HG03025 (cell line): Measurements from ENCODE around the gene CDH13.

Experiments used
- ATAC-seq: cut with Tn5 transposase; IDR thresholded peaks from one replicate; pipeline ENCODE4 v1.9.1; 2021; ENCODE audit warnings: mild to moderate bottlenecking, moderate library complexity; ENCODE audit not compliant: unreplicated experiment, low FRiP score

The CDH13 gene

DNA sequence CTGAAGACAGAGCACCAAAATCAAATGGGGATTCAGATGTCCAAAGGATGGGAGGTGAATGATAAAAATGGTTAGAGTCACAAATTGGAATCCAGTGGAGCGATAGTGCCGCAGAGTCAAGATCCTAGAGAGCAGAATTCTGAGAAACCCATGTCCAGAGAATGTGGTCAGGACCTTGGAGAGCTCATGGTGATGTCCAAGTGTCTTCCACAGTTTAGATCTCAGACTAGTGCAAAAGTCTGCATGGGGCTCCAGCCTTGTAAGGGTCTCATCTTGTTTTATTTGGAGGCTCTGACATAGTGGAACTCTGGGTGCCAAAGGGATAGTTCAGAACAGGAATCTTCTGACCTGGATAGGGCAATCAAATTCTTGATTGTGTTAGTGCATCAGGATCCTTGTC lies 935.1 kb downstream of the CDH13 start:
- ATAC-seq, result no peak

DNA sequence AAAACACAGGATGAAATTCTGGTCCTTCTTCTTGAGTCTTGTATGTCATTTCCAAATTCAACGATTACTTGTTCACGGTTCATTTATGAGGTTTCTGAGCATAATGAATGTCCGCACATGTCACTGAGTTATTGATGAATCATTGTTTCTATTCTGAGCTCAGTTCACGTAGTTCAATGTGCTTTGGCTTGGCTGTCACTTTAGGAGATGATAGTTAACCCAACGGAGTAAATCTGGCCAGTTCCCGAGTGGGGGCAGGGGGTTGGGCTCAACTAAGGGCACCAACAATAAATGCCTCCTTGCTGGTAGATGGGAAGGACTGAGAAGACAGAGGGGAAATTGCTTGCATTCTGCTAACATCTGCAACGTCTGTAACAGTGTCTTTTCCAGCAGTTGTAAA lies 941.6 kb downstream of the CDH13 start:
- no peak for ATAC-seq

DNA sequence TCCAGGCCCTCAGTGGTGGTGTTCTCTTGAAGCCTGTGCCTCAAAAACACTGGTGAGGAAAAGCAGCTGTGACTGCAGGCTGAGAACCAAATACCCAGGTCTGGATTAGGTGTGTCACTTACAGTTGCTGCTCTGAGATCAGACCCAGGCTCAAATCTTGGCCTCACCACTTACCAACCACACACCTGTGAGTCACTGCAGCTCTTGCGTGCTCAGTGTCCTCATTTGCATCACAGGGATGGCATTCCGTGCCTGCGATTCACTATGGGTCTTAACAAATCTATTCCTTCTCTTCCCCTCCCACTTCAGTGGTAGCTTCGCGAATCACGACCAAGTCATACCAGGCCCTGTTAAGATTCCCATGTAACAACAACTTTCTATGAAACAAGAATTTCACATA lies 947.6 kb downstream of the CDH13 start:
- no peak for ATAC-seq

DNA sequence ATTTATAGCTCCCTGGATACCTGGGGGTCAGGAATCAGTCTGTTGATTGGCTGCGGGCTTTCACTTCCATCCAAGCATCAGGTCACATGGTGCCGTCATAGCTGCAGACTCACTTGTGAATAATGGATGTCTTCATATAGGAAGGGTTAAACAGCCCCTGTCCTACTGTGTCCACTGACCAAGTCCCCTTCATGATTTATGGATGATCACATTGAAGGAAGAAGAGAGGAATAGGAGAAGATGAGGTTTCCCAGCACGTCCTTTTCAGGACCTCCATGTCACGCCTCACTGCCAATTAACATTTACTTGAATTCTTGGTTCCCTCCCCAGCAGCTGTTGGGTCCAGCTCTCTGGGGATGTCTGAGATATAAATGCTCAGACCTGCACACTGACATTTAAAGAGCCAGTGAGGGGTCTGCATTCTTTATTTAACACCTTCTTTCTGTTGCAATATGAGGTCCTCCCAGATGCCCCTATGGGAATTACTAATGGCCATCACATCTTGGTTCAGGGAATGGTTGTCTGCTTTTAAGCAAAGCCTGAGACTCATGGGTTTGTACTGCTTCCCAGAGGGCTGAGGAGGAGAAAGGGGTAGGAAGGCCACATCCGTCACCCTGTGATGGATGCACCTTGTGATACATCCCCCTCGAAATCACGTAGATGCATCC lies 950.4 kb downstream of the CDH13 start:
- no peak for ATAC-seq

DNA sequence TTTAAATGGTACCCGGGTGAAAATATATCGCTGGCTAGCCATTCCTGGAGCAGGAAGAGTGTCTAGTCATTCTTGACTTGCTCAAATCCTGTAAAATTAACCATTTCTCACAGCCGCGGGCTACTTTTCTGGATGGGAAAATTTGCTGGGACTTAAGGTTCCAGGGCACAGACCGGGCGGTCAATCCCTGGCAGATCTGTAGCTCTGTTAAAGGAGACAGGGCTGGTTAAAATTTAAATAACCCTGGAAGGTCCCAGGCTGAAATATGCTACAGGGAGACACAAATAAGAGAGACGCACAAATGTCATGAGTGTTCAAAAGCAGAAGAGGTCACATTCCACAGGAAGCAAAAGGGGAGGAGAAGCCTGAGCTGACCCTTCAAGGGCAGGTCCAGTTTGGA lies 951.4 kb downstream of the CDH13 start:
- ATAC-seq, result no peak

DNA sequence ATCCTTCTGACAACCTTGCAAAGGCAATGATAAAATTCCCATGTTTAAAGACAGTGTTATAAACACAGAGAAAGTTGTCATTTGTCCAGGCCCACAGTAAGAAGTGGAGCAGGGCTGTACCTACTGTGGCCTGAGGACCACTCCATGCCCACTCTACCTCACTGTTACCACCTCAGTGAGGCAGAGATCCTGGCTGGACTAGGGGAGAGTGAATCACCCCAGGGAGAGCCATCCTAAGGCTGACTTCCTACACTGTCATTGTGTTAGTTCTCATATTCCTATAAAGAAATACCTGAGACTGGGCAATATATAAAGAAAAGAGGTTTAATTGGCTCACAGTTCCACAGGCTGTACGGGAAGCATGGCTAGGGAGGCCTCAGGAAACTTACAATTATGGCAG lies 952.3 kb downstream of the CDH13 start:
- ATAC-seq, result no peak

DNA sequence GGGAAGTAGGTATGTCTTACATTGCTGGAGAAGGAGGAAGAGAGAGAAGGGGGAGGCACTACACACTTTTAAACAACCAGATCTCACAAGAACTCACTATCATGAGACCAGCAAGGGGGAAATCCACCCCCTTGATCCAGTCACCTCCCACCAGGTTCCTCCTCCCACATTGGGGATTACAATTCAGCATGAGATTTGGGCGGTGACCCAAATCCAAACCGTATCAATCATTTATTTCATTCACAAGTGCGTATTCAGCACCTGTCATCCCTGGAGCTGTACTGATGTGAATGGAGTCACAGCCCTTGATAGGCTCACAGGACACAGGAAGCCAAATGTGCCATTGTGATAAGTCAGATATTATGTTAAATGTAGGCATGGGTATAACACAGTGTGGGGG lies 952.7 kb downstream of the CDH13 start:
- no peak for ATAC-seq

DNA sequence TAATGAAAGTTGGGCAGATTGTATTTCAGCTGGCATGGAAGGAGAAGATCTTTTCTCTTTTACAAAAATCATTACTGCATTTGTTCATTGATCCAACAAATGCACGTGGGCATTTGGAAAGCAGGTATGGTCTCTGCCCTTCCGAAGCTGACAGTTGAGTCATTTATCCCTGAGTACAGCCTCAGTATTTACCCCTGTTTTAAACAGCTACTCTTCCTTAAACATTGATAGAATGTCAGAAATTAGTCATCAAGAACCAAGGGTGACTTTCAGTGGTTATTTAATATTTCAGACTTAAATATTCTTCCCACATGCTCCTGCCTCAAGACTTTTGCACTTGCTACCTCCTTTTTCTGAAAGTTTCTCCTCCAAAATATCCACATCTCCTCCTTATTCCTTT lies 954.3 kb downstream of the CDH13 start:
- ATAC-seq, result no peak

DNA sequence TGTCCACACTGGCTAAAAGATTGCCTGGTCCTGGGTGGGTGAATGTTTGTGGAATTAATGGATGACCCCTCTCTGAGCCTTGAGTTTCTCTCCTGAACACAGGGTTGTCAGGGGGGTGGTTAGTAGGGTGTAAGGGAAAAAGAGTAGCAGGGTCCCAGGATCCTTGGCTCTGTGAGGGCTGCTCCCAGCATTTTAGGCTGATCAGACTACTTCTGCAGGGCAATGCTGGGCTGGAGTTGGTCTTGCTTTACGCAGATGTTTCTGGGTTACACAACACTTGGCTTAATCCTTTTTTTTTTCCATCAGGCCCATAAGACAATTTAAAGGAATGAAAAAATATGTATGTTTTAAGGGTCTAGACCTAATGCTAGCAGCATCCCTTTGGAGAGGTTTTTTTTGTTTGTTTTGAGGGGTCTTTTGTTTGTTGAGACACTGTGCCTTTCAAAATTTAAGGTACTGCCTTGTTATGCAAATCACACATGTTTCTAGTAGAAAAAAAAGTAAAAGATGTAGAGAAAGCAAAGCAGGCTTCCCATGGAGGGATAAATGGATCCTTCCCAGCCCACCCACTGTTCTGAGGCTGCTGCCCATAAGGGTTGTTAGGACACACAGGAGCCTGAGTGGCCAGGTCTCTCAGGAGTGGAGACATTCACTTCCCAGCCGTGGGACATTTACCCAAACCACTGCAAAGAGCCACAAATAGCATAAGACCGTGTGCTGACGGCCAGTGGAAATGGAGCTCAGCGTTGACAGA lies 955.4 kb downstream of the CDH13 start:
- ATAC-seq, result no peak

DNA sequence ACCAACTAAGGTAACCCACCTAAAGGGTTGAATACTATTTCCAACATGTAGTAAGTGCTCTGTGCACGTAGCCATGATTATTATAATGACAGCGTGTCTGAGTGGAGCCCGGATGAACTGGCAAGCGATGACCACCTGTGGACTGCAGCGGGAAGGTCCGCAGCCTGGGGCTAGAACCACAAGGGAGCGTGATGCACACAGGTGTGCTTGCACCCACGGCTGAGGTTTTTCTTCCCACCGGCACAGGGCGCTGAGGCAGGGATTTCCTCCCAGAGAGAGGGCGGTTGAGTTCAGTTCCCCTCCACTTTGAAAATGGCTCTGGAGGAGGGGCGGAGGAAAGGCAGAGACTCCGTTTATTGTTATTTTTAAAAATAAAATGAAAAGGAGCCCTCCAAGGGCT lies 959.3 kb downstream of the CDH13 start:
- no peak for ATAC-seq

DNA sequence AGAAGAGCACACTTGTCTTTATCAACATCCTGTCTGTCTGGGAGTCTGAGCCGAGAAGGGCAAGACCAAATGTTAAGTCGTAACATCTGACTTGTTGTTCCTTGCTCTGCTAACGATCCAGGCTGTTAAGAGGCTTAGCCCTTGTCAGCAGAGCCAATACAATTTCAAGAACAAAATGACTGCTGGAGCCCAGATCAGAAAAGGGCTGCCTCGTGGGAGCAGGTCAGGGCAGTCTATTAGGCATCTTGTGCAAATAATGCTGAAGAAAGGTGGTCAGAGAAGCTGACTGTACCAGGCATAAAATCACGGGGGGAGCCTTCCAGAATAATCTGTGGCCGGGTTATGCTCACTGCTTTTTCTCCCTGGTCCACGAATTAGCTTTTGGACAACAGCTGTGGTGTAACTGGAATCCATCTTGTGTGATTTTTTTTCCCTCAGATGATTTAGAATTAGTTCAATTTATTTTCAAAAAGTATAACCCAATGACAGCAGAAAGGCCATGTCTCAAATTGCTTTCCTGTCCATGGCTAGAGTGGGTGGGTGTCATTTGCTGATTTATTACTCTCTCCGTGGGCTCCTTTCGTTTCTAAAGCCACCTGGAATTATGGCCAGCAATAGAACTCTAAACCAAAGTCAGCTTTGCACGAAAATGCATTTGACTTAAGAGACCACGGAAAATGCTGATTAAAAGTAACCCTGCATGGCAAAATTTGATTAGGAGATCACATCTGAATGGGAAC lies 959.9 kb downstream of the CDH13 start:
- ATAC-seq, result no peak

DNA sequence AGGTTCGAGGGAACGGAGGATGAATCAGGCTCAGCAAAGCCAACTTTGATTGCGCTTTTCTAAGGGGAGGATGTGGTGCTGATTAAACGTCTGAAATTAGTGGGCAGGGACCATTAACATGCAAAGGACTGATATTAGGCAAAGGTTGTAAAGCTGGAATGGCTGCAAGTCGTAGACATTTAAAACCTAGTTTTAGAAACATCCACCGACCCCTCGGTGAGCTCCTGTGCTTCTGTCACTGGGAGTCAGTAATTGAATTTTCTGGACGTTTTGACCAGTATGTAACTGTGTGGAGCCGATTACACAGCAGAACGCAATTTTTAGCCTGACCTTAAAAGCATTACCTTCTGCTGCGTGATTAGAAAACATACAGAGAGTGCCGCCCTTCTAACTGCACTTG lies 960.4 kb downstream of the CDH13 start:
- no peak for ATAC-seq

DNA sequence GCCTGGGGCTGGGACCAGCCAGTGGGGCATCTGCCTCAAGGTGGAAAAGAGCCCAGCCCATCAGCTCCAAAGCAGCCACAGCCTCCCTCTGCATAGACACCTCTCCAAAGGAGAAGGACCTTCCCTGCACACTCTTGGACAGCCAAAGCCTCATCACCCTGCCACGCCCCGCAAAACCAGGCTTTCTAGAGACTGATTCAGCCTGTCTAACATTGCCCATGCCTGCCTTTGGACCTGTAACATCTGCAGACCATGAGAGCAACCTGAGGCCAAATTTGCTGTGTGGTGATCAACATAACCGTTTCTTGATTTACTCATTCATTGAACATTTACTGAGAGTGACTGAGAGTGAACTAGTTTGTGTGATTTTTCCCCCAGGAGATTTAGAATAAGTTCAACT lies 961.3 kb downstream of the CDH13 start:
- no peak for ATAC-seq

DNA sequence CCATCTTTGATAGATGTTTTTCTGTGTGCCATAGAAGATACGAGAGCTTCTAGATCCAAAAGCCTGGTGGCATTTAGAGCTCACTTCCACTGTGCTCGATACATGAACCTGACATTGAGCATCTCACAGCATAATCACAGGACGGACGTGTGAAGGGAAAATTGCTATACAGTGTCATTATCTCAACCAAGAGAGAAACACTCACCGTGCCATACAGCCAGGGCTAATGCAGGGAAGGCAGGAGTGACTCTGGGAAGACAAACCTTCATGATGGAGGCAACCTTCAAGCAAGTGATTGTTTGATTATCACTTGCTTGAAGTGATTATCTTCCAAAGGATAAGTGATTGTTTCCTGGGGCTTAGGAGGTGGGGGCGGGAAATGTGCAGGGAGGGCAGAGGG lies 962.8 kb downstream of the CDH13 start:
- no peak for ATAC-seq

DNA sequence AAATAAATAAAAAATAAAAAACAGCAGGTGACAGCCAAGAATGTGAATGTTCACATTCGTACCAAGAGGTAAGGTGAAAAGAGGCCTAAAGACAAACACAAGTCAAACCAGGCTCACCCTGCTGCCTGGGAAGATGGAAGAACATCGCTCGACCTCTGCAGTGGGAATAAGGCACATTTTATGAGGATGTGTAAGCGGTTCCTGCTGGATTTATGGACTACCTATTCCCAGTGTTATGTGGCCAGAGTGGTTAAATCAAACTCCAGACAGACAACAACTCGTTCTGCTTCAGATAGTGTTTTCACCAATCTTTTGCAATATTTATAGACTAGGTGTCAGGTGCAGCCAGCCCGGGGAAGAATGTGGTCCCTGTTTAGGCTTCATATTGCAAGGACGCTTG lies 966.0 kb downstream of the CDH13 start:
- no peak for ATAC-seq

DNA sequence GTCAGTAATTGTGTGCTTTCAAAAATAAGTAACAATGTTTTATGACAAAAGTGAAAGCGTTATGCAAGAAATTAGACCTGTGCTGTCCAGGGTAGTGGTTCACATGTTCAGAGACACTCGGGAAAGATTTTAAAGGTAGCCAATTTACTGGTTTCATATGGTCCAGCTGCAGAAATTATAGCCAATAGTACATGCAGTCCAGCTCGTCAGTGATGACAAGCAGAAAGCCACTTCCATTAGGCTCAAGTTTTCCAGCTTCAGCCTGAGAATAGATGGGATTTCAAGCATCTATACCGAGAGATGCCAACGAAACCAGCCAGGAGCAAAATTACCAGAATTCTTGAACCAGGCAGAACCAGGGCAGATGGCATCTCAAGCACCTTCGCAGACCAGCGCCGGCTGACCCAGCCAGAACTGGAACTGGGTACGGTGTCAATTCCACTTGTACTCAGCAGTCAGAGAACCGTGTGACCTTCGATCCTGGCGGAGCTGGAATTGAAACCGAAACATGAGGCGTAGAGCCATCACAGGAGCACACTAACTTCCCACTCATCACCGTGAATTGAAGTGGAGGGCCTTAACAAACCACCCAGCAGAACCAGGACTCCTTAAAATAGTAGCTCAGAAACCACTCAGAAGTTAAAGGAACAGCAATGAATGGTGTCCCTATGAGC lies 973.2 kb downstream of the CDH13 start:
- ATAC-seq, result no peak

DNA sequence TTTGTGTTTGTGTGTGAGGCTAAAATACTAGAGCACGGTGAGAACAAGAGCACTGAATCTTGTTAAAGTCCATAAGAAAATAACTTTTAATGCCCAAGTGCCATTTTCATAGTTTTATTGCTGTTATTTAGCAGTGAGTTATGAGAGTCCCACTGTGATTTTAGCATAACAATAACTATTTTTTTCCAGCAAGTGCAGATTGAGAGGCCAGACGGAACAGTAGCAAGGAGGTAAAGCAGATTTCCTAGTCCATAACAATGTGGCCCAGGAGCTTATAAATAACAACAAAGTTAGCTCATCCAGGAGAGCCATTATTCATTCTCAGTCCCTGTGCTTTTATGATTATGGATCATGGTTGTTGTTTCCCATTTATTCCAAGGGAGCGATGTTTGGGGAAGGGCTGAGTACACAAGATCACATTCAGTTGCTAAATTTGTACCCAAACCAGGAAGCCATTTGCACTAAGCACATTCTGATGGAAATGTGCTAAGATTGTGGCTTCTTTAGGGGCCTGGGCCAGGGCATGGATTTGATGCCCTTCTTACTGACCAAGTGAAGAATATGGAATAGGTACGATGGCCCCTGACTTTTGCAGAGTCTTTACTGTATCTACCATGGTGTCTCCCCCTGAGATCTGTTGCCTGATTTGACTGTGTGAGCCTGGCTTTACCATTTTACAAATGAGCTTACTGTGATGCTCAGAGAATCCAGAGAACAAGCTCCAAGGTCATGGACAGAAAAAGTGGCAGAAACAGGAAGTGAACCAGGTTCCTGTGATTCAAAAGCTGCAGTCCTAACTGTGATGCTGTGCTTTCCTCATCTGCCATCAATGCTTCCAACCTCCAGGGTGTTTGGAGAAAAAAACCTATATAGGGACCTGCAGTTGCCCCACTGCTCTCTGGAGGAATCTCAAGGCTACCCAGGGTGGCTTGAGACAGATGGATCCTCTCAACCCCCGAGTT lies 976.3 kb downstream of the CDH13 start:
- no peak for ATAC-seq

DNA sequence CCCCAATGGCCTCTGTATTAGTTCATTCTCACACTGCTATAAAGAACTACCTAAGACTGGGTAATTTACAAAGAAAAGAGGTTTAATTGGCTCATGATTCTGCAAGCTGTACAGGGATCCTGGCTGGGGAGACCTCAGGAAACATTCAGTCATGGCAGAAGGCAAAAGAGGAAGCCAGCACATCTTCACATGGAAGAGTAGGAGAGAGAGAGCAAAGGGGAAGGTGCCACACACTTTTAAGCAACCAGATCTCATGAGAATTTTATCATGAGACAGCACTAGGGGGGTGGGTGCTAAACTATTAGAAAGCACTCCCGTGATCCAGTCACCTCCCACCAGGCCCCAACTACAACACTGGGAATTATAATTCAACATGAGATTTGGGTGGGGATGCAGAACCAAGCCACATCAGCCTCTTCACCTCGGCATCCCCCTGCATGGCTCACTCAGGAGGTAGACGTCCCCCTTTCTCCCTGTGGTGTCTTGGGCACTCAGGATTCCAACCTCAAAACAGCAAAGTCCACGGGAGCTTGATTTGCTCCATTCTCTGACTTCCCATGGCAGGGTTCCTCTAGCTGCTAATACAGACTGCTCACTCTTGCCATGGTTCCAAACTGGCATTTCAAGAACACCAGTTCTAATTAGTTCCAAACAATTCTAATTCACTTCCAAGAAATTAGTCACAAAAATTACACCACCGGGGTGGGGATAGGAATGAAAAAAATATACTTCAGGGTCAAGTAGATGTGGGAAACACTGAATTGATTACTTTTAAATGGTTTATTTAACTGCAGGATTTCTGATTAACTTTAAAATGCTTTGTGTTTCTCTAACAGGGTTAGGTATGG lies 977.2 kb downstream of the CDH13 start:
- no peak for ATAC-seq

DNA sequence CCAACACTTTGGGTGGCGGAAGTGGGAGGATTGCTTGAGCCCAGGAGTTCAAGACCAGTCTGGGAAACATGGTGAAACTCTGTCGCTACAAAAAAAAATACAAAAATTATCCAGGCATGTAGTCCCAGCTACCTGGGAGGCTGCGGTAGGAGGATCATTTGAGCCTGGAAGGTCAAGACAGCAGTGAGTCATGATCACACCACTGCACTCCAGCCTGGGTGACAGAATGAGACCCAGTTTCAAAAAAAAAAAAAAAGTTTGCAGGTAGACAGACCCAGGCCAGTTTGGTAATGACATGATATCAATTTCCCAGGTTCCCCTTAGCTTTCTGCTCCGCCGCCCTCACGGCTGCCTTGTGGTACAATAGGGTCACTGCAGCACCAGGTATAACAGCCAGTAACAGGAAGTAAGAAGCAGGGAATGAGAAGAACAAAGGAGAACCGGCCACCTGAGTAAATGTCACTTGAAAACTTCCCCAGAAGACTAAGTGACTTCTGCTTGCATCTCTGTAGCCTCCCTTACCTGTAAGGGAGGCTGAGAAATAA lies 979.8 kb downstream of the CDH13 start:
- no peak for ATAC-seq
